Karpas-422 (cell line): ENCODE measurements around the gene KLC1. TPM values are rescaled to one million over a fixed set of nuclear protein-coding genes. Genes with fewer than 3 reads are reported as not detected.

Experiments used
- DNase-seq: peaks from one replicate; pipeline ENCODE4 v3.0.0-alpha.2; 2015
- H2AFZ ChIP-seq: fragments of 200-600 bp; sonication (generic); 2 replicates; pipeline ENCODE4 v1.6.1; 2014; ENCODE audit warnings: antibody characterized with exemption, low read length, mixed read lengths
- H3K27ac ChIP-seq: fragments of 200-600 bp; sonication (generic); 2 replicates; pipeline ENCODE4 v1.5.1; 2014; ENCODE audit warnings: mild to moderate bottlenecking, low read length, moderate library complexity
- H3K27me3 ChIP-seq: fragments of 200-600 bp; sonication (generic); 2 replicates; pipeline ENCODE4 v1.6.1; 2014; ENCODE audit warnings: low read length, mixed read lengths
- H3K36me3 ChIP-seq: fragments of 200-600 bp; sonication (generic); 2 replicates; pipeline ENCODE4 v1.6.1; 2014; ENCODE audit warnings: low read length, mixed read lengths; ENCODE audit not compliant: insufficient read depth
- H3K4me1 ChIP-seq: fragments of 200-600 bp; sonication (generic); 2 replicates; pipeline ENCODE4 v1.6.1; 2014; ENCODE audit warnings: mild to moderate bottlenecking, low read length, mixed read lengths
- H3K4me2 ChIP-seq: fragments of 200-600 bp; sonication (generic); 2 replicates; pipeline ENCODE4 v1.6.1; 2014; ENCODE audit warnings: low read length, low read depth, mild to moderate bottlenecking; ENCODE audit not compliant: poor library complexity, severe bottlenecking
- H3K4me3 ChIP-seq: fragments of 200-600 bp; sonication (generic); 2 replicates; pipeline ENCODE4 v1.5.1; 2014; ENCODE audit warnings: mild to moderate bottlenecking, antibody characterized with exemption, low read length, mixed read lengths
- H3K79me2 ChIP-seq: fragments of 200-600 bp; sonication (generic); 2 replicates; pipeline ENCODE4 v1.6.1; 2014; ENCODE audit warnings: mild to moderate bottlenecking, low read length, mixed read lengths
- H3K9ac ChIP-seq: fragments of 200-600 bp; sonication (generic); 2 replicates; pipeline ENCODE4 v1.6.0; 2014; ENCODE audit warnings: low read length
- H3K9me2 ChIP-seq: fragments of 200-600 bp; sonication (generic), shearing (Covaris generic); replicated peaks from 2 replicates; pipeline ENCODE4 v1.6.0; 2014; ENCODE audit warnings: mild to moderate bottlenecking, low read length, moderate library complexity; ENCODE audit not compliant: insufficient read depth
- H3K9me3 ChIP-seq: fragments of 300-700, 200-600 bp; sonication (generic); 2 replicates; pipeline ENCODE4 v1.6.1; 2014; ENCODE audit warnings: low read length, mixed read lengths
- H4K20me1 ChIP-seq: fragments of 200-600 bp; sonication (generic); 2 replicates; pipeline ENCODE4 v1.6.1; 2014; ENCODE audit warnings: mild to moderate bottlenecking, antibody characterized with exemption, low read length, low read depth; ENCODE audit not compliant: insufficient read depth
- total RNA-seq: library from RNA; depleted of rRNA; stranded (reverse); fragments of >200 nt; shearing (Covaris generic); gene quantifications from 2 replicates; pipeline ENCODE4 v1.2.3, GENCODE V29; 2014; ENCODE audit warnings: low replicate concordance

The KLC1 gene
- total RNA-seq, 1 experiment from 2014 or later: 144 TPM

- no peak overlapping the region for H3K27ac ChIP-seq
- peaks cover 22% of the 10 kb centered on the region for H4K20me1 ChIP-seq
- DNase-seq: no peak
- H3K9me2 ChIP-seq: no peaks in the 10 kb centered on the region
- peaks cover 34% of the 10 kb centered on the region for H3K79me2 ChIP-seq
- H3K36me3 ChIP-seq: peaks cover 4% of the 10 kb centered on the region; the same call in 1 of the 2 replicates
- H3K9me3 ChIP-seq: no peaks in the 10 kb centered on the region
- H3K9ac ChIP-seq: peak overlapping the region; percentile 96
- no peaks in the 10 kb centered on the region for H3K27me3 ChIP-seq
- H3K4me3 ChIP-seq: peak overlapping the region; percentile 84; the same call in 1 of the 2 replicates
- peak overlapping the region; percentile 97 for H3K4me2 ChIP-seq
- H3K4me1 ChIP-seq: peaks cover 55% of the 10 kb centered on the region
- no peak overlapping the region for H2AFZ ChIP-seq
Measured at GRCh38 chr14:103627073-103628025, 1.7 kb upstream of the KLC1 start.

- H3K4me1 ChIP-seq: peaks cover 52% of the 10 kb centered on the region
Measured at GRCh38 chr14:103628221-103628683, 759 bp upstream of the KLC1 start.

GRCh38 chr14:103629503-103630121 lies 601 bp downstream of the KLC1 start:
- Histone ChIP-seq H2AFZ (peak overlapping the region; percentile 95; the same call in 1 of the 2 replicates), H3K4me1 (peaks cover 40% of the 10 kb centered on the region), H3K79me2 (peaks cover 55% of the 10 kb centered on the region)

More at GRCh38 chr14:103628221-103628683, 759 bp upstream of the KLC1 start:
- no peaks in the 10 kb centered on the region for H3K9me3 ChIP-seq
- no peaks in the 10 kb centered on the region for H3K9me2 ChIP-seq
- peak overlapping the region; percentile 96 for H3K9ac ChIP-seq
- peaks cover 4% of the 10 kb centered on the region; the same call in 1 of the 2 replicates for H3K36me3 ChIP-seq
- no peaks in the 10 kb centered on the region for H3K27me3 ChIP-seq
- H2AFZ ChIP-seq: peak overlapping the region; percentile 95; the same call in 1 of the 2 replicates
- H4K20me1 ChIP-seq: peaks cover 22% of the 10 kb centered on the region
- peak overlapping the region; percentile 97 for H3K4me2 ChIP-seq
- peak overlapping the region; percentile 84 for H3K4me3 ChIP-seq
- H3K27ac ChIP-seq: no peak overlapping the region
- peak; percentile 63 for DNase-seq
- peaks cover 43% of the 10 kb centered on the region for H3K79me2 ChIP-seq

GRCh38 chr14:103630364-103631108 lies 1.5 kb downstream of the KLC1 start:
- H4K20me1 ChIP-seq: peaks cover 22% of the 10 kb centered on the region
- peak overlapping the region; percentile 96 for H3K9ac ChIP-seq
- no peaks in the 10 kb centered on the region for H3K9me3 ChIP-seq
- H2AFZ ChIP-seq: no peak overlapping the region
- peak overlapping the region; percentile 56 for H3K27ac ChIP-seq
- H3K36me3 ChIP-seq: peaks cover 5% of the 10 kb centered on the region; the same call in 1 of the 2 replicates
- H3K27me3 ChIP-seq: no peaks in the 10 kb centered on the region
- H3K79me2 ChIP-seq: peaks cover 64% of the 10 kb centered on the region
- peak overlapping the region; percentile 97 for H3K4me2 ChIP-seq
- no peaks in the 10 kb centered on the region for H3K9me2 ChIP-seq
- no peak for DNase-seq
- peak overlapping the region; percentile 84 for H3K4me3 ChIP-seq
- H3K4me1 ChIP-seq: peaks cover 31% of the 10 kb centered on the region

More at GRCh38 chr14:103629503-103630121, 601 bp downstream of the KLC1 start:
- Histone ChIP-seq H3K9me3 (no peaks in the 10 kb centered on the region), H3K4me2 (peak overlapping the region; percentile 97), H3K27me3 (no peaks in the 10 kb centered on the region), H3K4me3 (peak overlapping the region; percentile 84), H3K9me2 (no peaks in the 10 kb centered on the region), H3K27ac (peak overlapping the region; percentile 56), H3K9ac (peak overlapping the region; percentile 96), H4K20me1 (peaks cover 22% of the 10 kb centered on the region), H3K36me3 (peaks cover 4% of the 10 kb centered on the region; the same call in 1 of the 2 replicates)
- DNase-seq: peak; percentile 84

- H3K4me3 ChIP-seq: no peak overlapping the region
- peaks cover 92% of the 10 kb centered on the region for H3K79me2 ChIP-seq
- H3K4me2 ChIP-seq: no peak overlapping the region
- peaks cover 14% of the 10 kb centered on the region for H3K4me1 ChIP-seq
- no peak overlapping the region for H2AFZ ChIP-seq
- H3K9me3 ChIP-seq: no peaks in the 10 kb centered on the region
- H3K9ac ChIP-seq: no peak overlapping the region
- H3K9me2 ChIP-seq: no peaks in the 10 kb centered on the region
- H3K27ac ChIP-seq: no peak overlapping the region
- peaks cover 15% of the 10 kb centered on the region for H3K36me3 ChIP-seq
- peaks cover 24% of the 10 kb centered on the region for H4K20me1 ChIP-seq
- H3K27me3 ChIP-seq: no peaks in the 10 kb centered on the region
- no peak for DNase-seq
Measured at GRCh38 chr14:103633391-103633790, 4.4 kb downstream of the KLC1 start.

GRCh38 chr14:103634156-103634555 lies 5.1 kb downstream of the KLC1 start:
- Histone ChIP-seq H3K4me2 (no peak overlapping the region), H3K27me3 (no peaks in the 10 kb centered on the region), H3K9me3 (no peaks in the 10 kb centered on the region), H3K4me1 (peaks cover 12% of the 10 kb centered on the region), H3K4me3 (no peak overlapping the region), H3K9ac (no peak overlapping the region), H3K79me2 (peaks cover 98% of the 10 kb centered on the region), H3K27ac (no peak overlapping the region), H4K20me1 (peaks cover 28% of the 10 kb centered on the region), H3K36me3 (peaks cover 15% of the 10 kb centered on the region), H3K9me2 (no peaks in the 10 kb centered on the region), H2AFZ (no peak overlapping the region)
- DNase-seq: no peak

GRCh38 chr14:103638594-103638993 lies 9.6 kb downstream of the KLC1 start:
- Histone ChIP-seq H2AFZ (no peak overlapping the region), H4K20me1 (peaks cover 6% of the 10 kb centered on the region), H3K4me1 (no peaks in the 10 kb centered on the region), H3K4me2 (no peak overlapping the region), H3K9me2 (no peaks in the 10 kb centered on the region), H3K36me3 (peaks cover 12% of the 10 kb centered on the region), H3K27ac (no peak overlapping the region), H3K9me3 (no peaks in the 10 kb centered on the region), H3K27me3 (no peaks in the 10 kb centered on the region), H3K4me3 (no peak overlapping the region), H3K9ac (no peak overlapping the region), H3K79me2 (peaks cover 98% of the 10 kb centered on the region)
- no peak for DNase-seq
